SK-N-SH treated with all-trans-retinoic acid at 6 μM for 48 hours (cell line): ENCODE measurements around the gene TOB1.

ENCODE experiments used
- ATAC-seq: fragments of 200-7000 bp; cut with Tn5 transposase; 3 replicates; pipeline ENCODE4 v1.9.1; 2020; ENCODE audit warnings: mild to moderate bottlenecking, moderate library complexity
- ARNTL ChIP-seq: fragments of 450-650 bp; formaldehyde crosslinking; IDR thresholded peaks from 2 replicates; pipeline ENCODE4 v1.5.0; 2020; ENCODE audit warnings: low read depth, mild to moderate bottlenecking, moderate library complexity, borderline replicate concordance
- BACH2 ChIP-seq: fragments of 250-450 bp; sonication (Bioruptor Pico); IDR thresholded peaks from 2 replicates; pipeline ENCODE4 v1.9.0; 2021; ENCODE audit warnings: mild to moderate bottlenecking, borderline replicate concordance
- CREB5 ChIP-seq: fragments of 250-450 bp; sonication (Bioruptor Pico); IDR thresholded peaks from 2 replicates; pipeline ENCODE4 v1.5.1; 2020; ENCODE audit warnings: low read depth, mild to moderate bottlenecking, moderate library complexity
- CSDC2 ChIP-seq: fragments of 250-450 bp; sonication (Bioruptor Pico); IDR thresholded peaks from 2 replicates; pipeline ENCODE4 v1.5.0; 2020; ENCODE audit warnings: mild to moderate bottlenecking, moderate library complexity
- CSRNP3 ChIP-seq: fragments of 250-450 bp; sonication (Bioruptor Pico); IDR thresholded peaks from 2 replicates; pipeline ENCODE4 v1.5.1; 2021; ENCODE audit warnings: mild to moderate bottlenecking, moderate library complexity
- ESRRG ChIP-seq: fragments of 250-450 bp; sonication (Bioruptor Pico); IDR thresholded peaks from 2 replicates; pipeline ENCODE4 v1.6.1; 2021; ENCODE audit warnings: mild to moderate bottlenecking
- GLIS3 ChIP-seq: fragments of 250-450 bp; sonication (Bioruptor Pico); IDR thresholded peaks from 2 replicates; pipeline ENCODE4 v1.5.0; 2020; ENCODE audit warnings: mild to moderate bottlenecking, moderate library complexity
- ISL1 ChIP-seq: fragments of 250-450 bp; sonication (Bioruptor Pico); IDR thresholded peaks from 2 replicates; pipeline ENCODE4 v2.1.2; 2022; ENCODE audit warnings: mild to moderate bottlenecking, moderate library complexity
- OSR1 ChIP-seq: fragments of 250-450 bp; sonication (Bioruptor Pico); IDR thresholded peaks from 2 replicates; pipeline ENCODE4 v1.8.0; 2022; ENCODE audit warnings: moderate library complexity, mild to moderate bottlenecking, inconsistent platforms
- PATZ1 ChIP-seq: fragments of 250-450 bp; sonication (Bioruptor Pico); IDR thresholded peaks from 2 replicates; pipeline ENCODE4 v1.8.0; 2020; ENCODE audit warnings: mild to moderate bottlenecking, moderate library complexity, borderline replicate concordance
- POU6F1 ChIP-seq: fragments of 250-450 bp; sonication (Bioruptor Pico); IDR thresholded peaks from 2 replicates; pipeline ENCODE4 v1.8.0; 2021; ENCODE audit warnings: low read depth, mild to moderate bottlenecking, moderate library complexity, borderline replicate concordance
- RARB ChIP-seq: fragments of 250-450 bp; sonication (Bioruptor Pico); IDR thresholded peaks from 2 replicates; pipeline ENCODE4 v1.8.0; 2021; ENCODE audit warnings: mild to moderate bottlenecking, moderate library complexity
- SNAI2 ChIP-seq: fragments of 250-450 bp; sonication (Bioruptor Pico); IDR thresholded peaks from 2 replicates; pipeline ENCODE4 v1.5.0; 2020; ENCODE audit warnings: mild to moderate bottlenecking, moderate library complexity
- TCF4 ChIP-seq: fragments of 250-450 bp; sonication (Bioruptor Pico); IDR thresholded peaks from 2 replicates; pipeline ENCODE4 v1.8.0; 2021; ENCODE audit warnings: mild to moderate bottlenecking, moderate library complexity, borderline replicate concordance
- TOX ChIP-seq: fragments of 250-450 bp; sonication (Bioruptor Pico); IDR thresholded peaks from 2 replicates; pipeline ENCODE4 v1.8.0; 2021; ENCODE audit warnings: mild to moderate bottlenecking, moderate library complexity, borderline replicate concordance
- ZC3H10 ChIP-seq: fragments of 250-450 bp; sonication (Bioruptor Pico); IDR thresholded peaks from 2 replicates; pipeline ENCODE4 v1.5.1; 2021; ENCODE audit warnings: mild to moderate bottlenecking, moderate library complexity
- ZFP3 ChIP-seq: fragments of 250-450 bp; sonication (Bioruptor Pico); IDR thresholded peaks from 2 replicates; pipeline ENCODE4 v1.5.0; 2020; ENCODE audit warnings: mild to moderate bottlenecking, moderate library complexity
- ZFP30 ChIP-seq: fragments of 450-650 bp; formaldehyde crosslinking; IDR thresholded peaks from 2 replicates; pipeline ENCODE4 v1.5.0; 2022; ENCODE audit warnings: mild to moderate bottlenecking, moderate library complexity
- ZNF565 ChIP-seq: fragments of 450-650 bp; formaldehyde crosslinking; conservative IDR thresholded peaks from 2 replicates; pipeline ENCODE4 v1.5.0; 2020; ENCODE audit warnings: low read depth, mild to moderate bottlenecking, moderate library complexity
- ZNF70 ChIP-seq: fragments of 450-650 bp; formaldehyde crosslinking; IDR thresholded peaks from 2 replicates; pipeline ENCODE4 v1.5.0; 2020; ENCODE audit warnings: mild to moderate bottlenecking, moderate library complexity
- ZNF8 ChIP-seq: fragments of 450-650 bp; formaldehyde crosslinking; IDR thresholded peaks from 2 replicates; pipeline ENCODE4 v1.5.0; 2020; ENCODE audit warnings: mild to moderate bottlenecking, moderate library complexity
- TF ChIP-seq, protein P1 (sequence below): fragments of 250-450 bp; sonication (Bioruptor Pico); IDR thresholded peaks from 2 replicates; pipeline ENCODE4 v1.5.0; 2020; ENCODE audit warnings: mild to moderate bottlenecking, moderate library complexity

The TOB1 gene

GRCh38 chr17:50889528-50890118 is 23.5 kb upstream of the TOB1 start:
- TF ChIP-seq ZNF8 (CRISPR knock-in tag): no peak
- TF ChIP-seq CSDC2: no peak
- TF ChIP-seq SNAI2 (CRISPR knock-in tag): no peak
- no peak for TF ChIP-seq RARB (CRISPR knock-in tag)
- no peak for TF ChIP-seq GLIS3 (CRISPR knock-in tag)
- TF ChIP-seq ZFP30: no peak
- no peak for TF ChIP-seq BACH2
- no peak for TF ChIP-seq CSRNP3
- TF ChIP-seq TCF4 (CRISPR knock-in tag): no peak
- no peak for TF ChIP-seq TOX (CRISPR knock-in tag)
- TF ChIP-seq ZNF565 (CRISPR knock-in tag): no peak
- TF ChIP-seq CREB5 (CRISPR knock-in tag): no peak
- no peak for TF ChIP-seq ESRRG (CRISPR knock-in tag)
- TF ChIP-seq ISL1 (CRISPR knock-in tag): no peak
- no peak for TF ChIP-seq PATZ1
- TF ChIP-seq ZNF70 (CRISPR knock-in tag): no peak
- TF ChIP-seq ARNTL (CRISPR knock-in tag): no peak
- TF ChIP-seq ZC3H10 (CRISPR knock-in tag): no peak
- TF ChIP-seq ZFP3 (CRISPR knock-in tag): no peak
- no peak for ATAC-seq

GRCh38 chr17:50887705-50888245 is 21.6 kb upstream of the TOB1 start:
- no peak for ATAC-seq
- TF ChIP-seq OSR1 (CRISPR knock-in tag): no peak
- TF ChIP-seq BACH2: no peak

DNA sequence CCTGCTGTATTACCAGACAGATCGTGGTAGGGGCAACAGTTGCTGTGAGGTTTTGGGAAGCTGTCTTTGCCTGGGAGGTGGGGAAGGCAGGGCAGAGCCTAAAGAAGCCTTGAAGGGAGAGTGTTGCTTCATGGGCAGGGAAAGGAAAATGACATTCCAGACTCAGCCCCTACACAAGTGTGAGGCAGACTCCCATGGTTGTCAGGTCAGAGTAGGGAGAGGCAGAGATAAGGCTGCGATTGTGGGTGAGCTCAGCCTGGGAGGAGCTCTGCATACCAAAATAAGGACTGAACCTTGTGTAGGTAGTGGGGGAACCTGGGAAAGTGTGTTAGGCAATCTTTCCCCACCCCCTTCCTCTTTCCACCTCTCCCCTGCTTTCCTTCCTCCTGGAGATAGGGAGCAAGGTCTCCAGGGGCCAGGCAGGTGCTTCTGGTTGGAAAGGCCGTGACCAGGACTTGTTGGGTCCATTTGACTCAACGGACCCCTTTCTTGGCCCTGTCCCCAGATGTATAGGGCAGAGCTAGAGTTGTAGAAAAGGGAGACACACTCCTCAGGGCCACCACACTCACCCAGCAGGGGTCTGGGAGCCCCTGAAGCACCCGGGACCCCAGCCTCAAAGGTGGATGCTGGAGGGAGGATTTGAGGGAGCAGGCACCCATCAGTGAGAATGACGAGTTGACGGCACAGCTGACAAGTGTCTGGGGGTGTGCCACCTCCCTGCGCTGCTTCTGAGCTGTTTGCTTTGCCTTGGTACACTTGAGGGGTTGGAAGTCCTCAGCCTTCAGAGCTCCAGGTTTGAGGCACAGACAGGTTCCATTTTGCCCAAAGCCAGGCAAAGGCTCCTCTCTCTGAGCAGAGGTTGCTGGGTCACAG is 18.5 kb upstream of the TOB1 start:
- TF ChIP-seq ZNF70 (CRISPR knock-in tag) (no peak), PATZ1 (no peak), ZFP30 (no peak), ISL1 (CRISPR knock-in tag) (no peak), POU6F1 (CRISPR knock-in tag) (no peak), ZNF565 (CRISPR knock-in tag) (no peak), GLIS3 (CRISPR knock-in tag) (no peak), ESRRG (CRISPR knock-in tag) (no peak), SNAI2 (CRISPR knock-in tag) (no peak)
- TF ChIP-seq, protein P1, sequence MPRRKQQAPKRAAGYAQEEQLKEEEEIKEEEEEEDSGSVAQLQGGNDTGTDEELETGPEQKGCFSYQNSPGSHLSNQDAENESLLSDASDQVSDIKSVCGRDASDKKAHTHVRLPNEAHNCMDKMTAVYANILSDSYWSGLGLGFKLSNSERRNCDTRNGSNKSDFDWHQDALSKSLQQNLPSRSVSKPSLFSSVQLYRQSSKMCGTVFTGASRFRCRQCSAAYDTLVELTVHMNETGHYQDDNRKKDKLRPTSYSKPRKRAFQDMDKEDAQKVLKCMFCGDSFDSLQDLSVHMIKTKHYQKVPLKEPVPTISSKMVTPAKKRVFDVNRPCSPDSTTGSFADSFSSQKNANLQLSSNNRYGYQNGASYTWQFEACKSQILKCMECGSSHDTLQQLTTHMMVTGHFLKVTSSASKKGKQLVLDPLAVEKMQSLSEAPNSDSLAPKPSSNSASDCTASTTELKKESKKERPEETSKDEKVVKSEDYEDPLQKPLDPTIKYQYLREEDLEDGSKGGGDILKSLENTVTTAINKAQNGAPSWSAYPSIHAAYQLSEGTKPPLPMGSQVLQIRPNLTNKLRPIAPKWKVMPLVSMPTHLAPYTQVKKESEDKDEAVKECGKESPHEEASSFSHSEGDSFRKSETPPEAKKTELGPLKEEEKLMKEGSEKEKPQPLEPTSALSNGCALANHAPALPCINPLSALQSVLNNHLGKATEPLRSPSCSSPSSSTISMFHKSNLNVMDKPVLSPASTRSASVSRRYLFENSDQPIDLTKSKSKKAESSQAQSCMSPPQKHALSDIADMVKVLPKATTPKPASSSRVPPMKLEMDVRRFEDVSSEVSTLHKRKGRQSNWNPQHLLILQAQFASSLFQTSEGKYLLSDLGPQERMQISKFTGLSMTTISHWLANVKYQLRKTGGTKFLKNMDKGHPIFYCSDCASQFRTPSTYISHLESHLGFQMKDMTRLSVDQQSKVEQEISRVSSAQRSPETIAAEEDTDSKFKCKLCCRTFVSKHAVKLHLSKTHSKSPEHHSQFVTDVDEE (CRISPR knock-in tag): no peak
- TF ChIP-seq, all 23 proteins: peak for 0
- ATAC-seq: no peak
